Mucosa of descending colon (tissue), 3 donors: ENCODE results near the gene FALEC. TPM values are rescaled to one million over a fixed set of nuclear protein-coding genes. Genes with fewer than 3 reads are reported as not detected.

Experiments used
- ATAC-seq: fragments of 200-7000 bp; cut with Tn5 transposase; one replicate; pipeline ENCODE4 v1.9.1; 2020; ENCODE audit warnings: mild to moderate bottlenecking, moderate library complexity
- DNase-seq, 3 donors: peaks; one replicate each; pipeline ENCODE4 v3.0.0-alpha.2; 2020
- H3K36me3 ChIP-seq: fragments of 200-600 bp; one replicate; pipeline ENCODE4 v1.8.0; 2021; ENCODE audit warnings: low read depth, mild to moderate bottlenecking
- H3K4me1 ChIP-seq: fragments of 200-600 bp; one replicate; pipeline ENCODE4 v1.8.0; 2021; ENCODE audit warnings: low read depth, mild to moderate bottlenecking
- H3K4me3 ChIP-seq: fragments of 200-600 bp; one replicate; pipeline ENCODE4 v1.8.0; 2021; ENCODE audit warnings: mild to moderate bottlenecking
- H3K9me3 ChIP-seq: fragments of 200-600 bp; one replicate; pipeline ENCODE4 v1.8.0; 2021; ENCODE audit warnings: mild to moderate bottlenecking
- CTCF ChIP-seq: fragments of 200-600 bp; IDR thresholded peaks from one replicate; pipeline ENCODE4 v1.8.0; 2022; ENCODE audit warnings: antibody characterized with exemption, mild to moderate bottlenecking
- intact Hi-C, 2 donors: fragments of 100-400 bp; cut with DNase I in 1 of 2; cut with micrococcal nuclease in 1 of 2; formaldehyde crosslinking; loops; one replicate each; pipeline versions ENCODE4 v1.11.0 to v1.11.1; 2022; cut with DNase I, micrococcal nuclease
- total RNA-seq, 3 donors: library from RNA; stranded (reverse); fragmentation: NEBNext Ultra II Directional in 2 of 3; extraction: Animal tissue kit (Norgen Biotek cat#: 25700) in 2 of 3; gene quantifications; one replicate each; pipeline versions ENCODE4 v1.2.1 to v1.2.4, GENCODE V29; 2021 to 2023
- donor health status: DM: no; HTN: no; CAD: no; lungs with moderate emphysema.
- donor health status: DM: no; HTN: no; CAD: no.
- donor health status: DM: no; HTN: yes; CAD: no.

The FALEC gene
- total RNA-seq, 3 donors from 2014 or later = not detected

- H3K4me1 ChIP-seq = peaks cover 33% of the 10 kb centered on the region
- TF ChIP-seq CTCF = no peak
- H3K36me3 ChIP-seq = no peaks in the 10 kb centered on the region
- DNase-seq (no peak), ATAC-seq (no peak)
- intact Hi-C loops = loop anchor here in 1 of 2 donors (5.0 kb wide), 1 partner anchor 47 kb away; no protein-coding TSS in a partner anchor
- no peak overlapping the region for H3K4me3 ChIP-seq
- H3K9me3 ChIP-seq = no peaks in the 10 kb centered on the region
Observed at GRCh38 chr1:150575518-150576366, 60.2 kb downstream of the FALEC start.

DNA sequence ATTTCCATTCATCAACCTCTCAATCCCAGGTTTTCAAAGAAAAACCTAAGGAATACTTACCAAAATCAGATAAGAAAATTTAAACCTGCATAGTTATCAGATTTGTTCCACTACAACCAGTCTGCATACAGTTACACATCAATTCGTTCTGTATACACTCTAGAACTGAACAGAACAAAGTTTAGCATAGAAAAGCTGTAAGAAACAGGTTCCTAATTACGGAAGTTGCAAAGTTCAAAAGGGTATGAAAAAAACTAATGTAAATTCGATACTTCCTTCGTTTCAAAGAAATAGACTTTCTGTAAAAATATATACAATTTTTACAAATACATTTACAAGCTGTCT is 60.8 kb downstream of the FALEC start:
- no peaks in the 10 kb centered on the region for H3K9me3 ChIP-seq
- DNase-seq (no peak), ATAC-seq (no peak)
- H3K36me3 ChIP-seq = no peaks in the 10 kb centered on the region
- intact Hi-C loops = loop anchor here in 1 of 2 donors (5.0 kb wide), 1 partner anchor 46 kb away; no protein-coding TSS in a partner anchor
- peak overlapping the region; percentile 94 for H3K4me3 ChIP-seq
- peaks cover 33% of the 10 kb centered on the region for H3K4me1 ChIP-seq
- TF ChIP-seq CTCF = no peak

- intact Hi-C loops = loop anchor here in 1 of 2 donors (5.0 kb wide), 1 partner anchor 45 kb away; no protein-coding TSS in a partner anchor
- DNase-seq (no peak), ATAC-seq (no peak)
- no peaks in the 10 kb centered on the region for H3K9me3 ChIP-seq
- peaks cover 32% of the 10 kb centered on the region for H3K4me1 ChIP-seq
- no peak for TF ChIP-seq CTCF
- H3K36me3 ChIP-seq = no peaks in the 10 kb centered on the region
- H3K4me3 ChIP-seq = peak overlapping the region; percentile 94
Observed at GRCh38 chr1:150576794-150577556, 61.4 kb downstream of the FALEC start.

DNA sequence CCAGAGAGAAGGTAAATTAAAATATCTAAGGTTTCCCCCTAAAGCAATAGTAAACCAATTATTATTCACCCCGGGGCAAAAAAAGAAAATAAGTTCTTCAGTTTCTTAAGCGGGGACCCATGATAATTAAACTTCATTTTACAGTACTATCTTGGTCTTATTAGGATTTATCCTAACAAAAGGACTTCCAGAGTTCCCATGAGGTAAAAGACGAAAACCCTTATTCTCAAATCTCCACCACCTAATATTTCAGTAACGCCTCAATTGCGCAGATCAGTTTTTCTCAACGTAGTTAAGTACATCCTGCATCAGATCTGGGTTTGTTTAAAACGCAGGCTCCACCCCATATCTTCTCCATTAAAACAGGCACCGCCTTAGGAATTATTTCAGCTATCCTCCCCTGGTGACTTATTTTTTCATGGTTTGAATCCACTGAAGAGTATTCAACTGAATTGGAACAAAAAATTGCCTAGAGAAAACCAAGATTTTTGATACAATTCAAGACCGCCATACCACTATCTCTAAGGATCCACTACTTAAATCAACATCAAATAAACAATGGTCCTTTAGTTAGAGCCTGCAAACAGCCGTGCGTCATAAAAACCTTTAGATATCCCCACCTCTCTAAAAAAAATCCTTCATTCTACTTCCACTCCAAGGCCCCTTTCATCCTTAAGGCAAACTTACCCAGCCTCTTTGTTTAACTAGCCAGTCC is 62.2 kb downstream of the FALEC start:
- ATAC-seq (no peak), DNase-seq (no peak)
- intact Hi-C loops = loop anchor here in 1 of 2 donors (5.0 kb wide), 1 partner anchor 45 kb away; no protein-coding TSS in a partner anchor
- no peak for TF ChIP-seq CTCF
- peak overlapping the region; percentile 94 for H3K4me3 ChIP-seq
- H3K4me1 ChIP-seq = peaks cover 27% of the 10 kb centered on the region
- H3K9me3 ChIP-seq = no peaks in the 10 kb centered on the region
- H3K36me3 ChIP-seq = no peaks in the 10 kb centered on the region
